GM12875 (cell line): ENCODE measurements around the gene PIGC.

Source experiments
- H3K4me3 ChIP-seq: one replicate; pipeline ENCODE4 v1.5.1; 2011; ENCODE audit warnings: low read depth, low read length, control low read depth
- CTCF ChIP-seq: IDR thresholded peaks from 2 replicates; pipeline ENCODE4 v1.5.1; 2011; ENCODE audit warnings: low read depth, mild to moderate bottlenecking, control low read depth, inconsistent platforms, low read length, moderate library complexity, borderline replicate concordance; ENCODE audit not compliant: insufficient read depth

PIGC gene

GRCh38 chr1:172468296-172468695, 24.4 kb upstream of the PIGC start:
- TF ChIP-seq CTCF: no peak
- no peak overlapping the region for H3K4me3 ChIP-seq

- TF ChIP-seq CTCF: no peak
- no peak overlapping the region for H3K4me3 ChIP-seq
These were observed 23.6 kb upstream of the PIGC start for GRCh38 chr1:172467446-172467845.

- TF ChIP-seq CTCF: no peak
- no peak overlapping the region for H3K4me3 ChIP-seq
These were observed 23.0 kb upstream of the PIGC start for GRCh38 chr1:172466795-172467407.

GRCh38 chr1:172465617-172466016, 21.7 kb upstream of the PIGC start:
- no peak for TF ChIP-seq CTCF
- no peak overlapping the region for H3K4me3 ChIP-seq

GRCh38 chr1:172460887-172461315, 17.0 kb upstream of the PIGC start:
- no peak for TF ChIP-seq CTCF
- H3K4me3 ChIP-seq: no peak overlapping the region

GRCh38 chr1:172460177-172460576, 16.3 kb upstream of the PIGC start:
- no peak overlapping the region for H3K4me3 ChIP-seq
- TF ChIP-seq CTCF: no peak

- no peak overlapping the region for H3K4me3 ChIP-seq
- TF ChIP-seq CTCF: no peak
These were observed 13.7 kb upstream of the PIGC start for GRCh38 chr1:172457479-172458130.
